GM23338 (cell line): ENCODE measurements around the gene PCSK1N. TPM values are rescaled to one million over a fixed set of nuclear protein-coding genes. Genes with fewer than 3 reads are reported as not detected.

Experiments used
- ATAC-seq: fragments of 200-7000 bp; cut with Tn5 transposase; 3 replicates; pipeline ENCODE4 v1.9.1; 2020
- DNase-seq: peaks from one replicate; pipeline ENCODE4 v3.0.0-alpha.2; 2015; ENCODE audit warnings: low spot score
- H2AFZ ChIP-seq: fragments of 200-600 bp; sonication (generic); 2 replicates; pipeline ENCODE4 v1.8.0; 2016; ENCODE audit warnings: antibody characterized with exemption, mild to moderate bottlenecking, moderate library complexity
- H3F3A ChIP-seq: fragments of 200-600 bp; sonication (generic); replicated peaks from 2 replicates; pipeline ENCODE4 v1.8.0; 2017; ENCODE audit warnings: antibody characterized with exemption, mixed run types, low read depth
- H3K27ac ChIP-seq: fragments of 200-600 bp; sonication (generic); 2 replicates; pipeline ENCODE4 v1.6.1; 2016; ENCODE audit warnings: low read depth
- H3K27me3 ChIP-seq: fragments of 200-600 bp; sonication (generic); 2 replicates; pipeline ENCODE4 v1.8.0; 2016; ENCODE audit warnings: mild to moderate bottlenecking, mixed run types, moderate library complexity; ENCODE audit not compliant: insufficient read depth
- H3K36me3 ChIP-seq: fragments of 200-600 bp; sonication (generic); 2 replicates; pipeline ENCODE4 v1.8.0; 2016; ENCODE audit warnings: mild to moderate bottlenecking; ENCODE audit not compliant: insufficient read depth
- H3K4me1 ChIP-seq: fragments of 200-600 bp; sonication (generic); 2 replicates; pipeline ENCODE4 v1.8.0; 2016; ENCODE audit warnings: mild to moderate bottlenecking, moderate library complexity; ENCODE audit not compliant: insufficient read depth
- H3K4me2 ChIP-seq: fragments of 200-600 bp; sonication (generic); 2 replicates; pipeline ENCODE4 v1.7.1; 2017; ENCODE audit warnings: mixed run types
- H3K4me3 ChIP-seq: fragments of 200-600 bp; sonication (generic); 2 replicates; pipeline ENCODE4 v1.6.1; 2016; ENCODE audit warnings: mixed run types
- H3K79me2 ChIP-seq: fragments of 200-600 bp; sonication (generic); replicated peaks from 2 replicates; pipeline ENCODE4 v1.8.0; 2017; ENCODE audit warnings: mild to moderate bottlenecking; ENCODE audit not compliant: insufficient read depth
- H3K9me2 ChIP-seq: fragments of 200-600 bp; sonication (generic); 2 replicates; pipeline ENCODE4 v1.8.0; 2017; ENCODE audit not compliant: insufficient read depth
- H4K20me1 ChIP-seq: fragments of 200-600 bp; sonication (generic); replicated peaks from 2 replicates; pipeline ENCODE4 v1.8.0; 2017; ENCODE audit warnings: mild to moderate bottlenecking; ENCODE audit not compliant: insufficient read depth
- H3K27ac Mint-ChIP-seq: 2 replicates; pipeline ENCODE4 v1.8.0; 2020; ENCODE audit warnings: inconsistent platforms, mild to moderate bottlenecking, moderate library complexity, mixed read lengths
- H3K27me3 Mint-ChIP-seq: 3 replicates; pipeline ENCODE4 v1.8.0; 2022; ENCODE audit warnings: low read depth, mild to moderate bottlenecking, moderate library complexity, mixed read lengths, inconsistent platforms; ENCODE audit not compliant: insufficient read depth, poor library complexity
- H3K36me3 Mint-ChIP-seq: 3 replicates; pipeline ENCODE4 v1.8.0; 2021; ENCODE audit warnings: low read depth, mild to moderate bottlenecking, inconsistent platforms, moderate library complexity, mixed read lengths
- H3K4me1 Mint-ChIP-seq: 3 replicates; pipeline ENCODE4 v1.8.0; 2020; ENCODE audit warnings: mild to moderate bottlenecking, inconsistent platforms, mixed read lengths
- H3K4me3 Mint-ChIP-seq: 3 replicates; pipeline ENCODE4 v1.8.0; 2021; ENCODE audit warnings: moderate library complexity, mild to moderate bottlenecking, inconsistent platforms, mixed read lengths
- H3K9me3 Mint-ChIP-seq: 3 replicates; pipeline ENCODE4 v1.8.0; 2020; ENCODE audit warnings: moderate library complexity, mild to moderate bottlenecking, inconsistent platforms, mixed read lengths
- CREB1 ChIP-seq: fragments of 250-450 bp; sonication (Bioruptor Pico); IDR thresholded peaks from 2 replicates; pipeline ENCODE4 v1.5.0; 2020; ENCODE audit warnings: low read depth, mild to moderate bottlenecking, moderate library complexity
- CTCF ChIP-seq, 2 experiments: fragments of 200-600 bp in 1 of 2; sonication (generic) in 1 of 2; conservative IDR thresholded peaks; 2 replicates each; pipeline versions ENCODE4 v1.5.1 to v1.6.1; 2016 to 2017; ENCODE audit warnings: antibody characterized with exemption in 2 of 2, low read depth in 2 of 2, mild to moderate bottlenecking in 2 of 2, moderate library complexity in 1 of 2
- ETS1 ChIP-seq: IDR thresholded peaks from 2 replicates; pipeline ENCODE4 v1.6.1; 2016; ENCODE audit warnings: antibody characterized with exemption
- EZH2 ChIP-seq: fragments of 200-600 bp; sonication (generic); IDR thresholded peaks from one replicate; pipeline ENCODE4 v1.8.0; 2017; ENCODE audit warnings: antibody characterized with exemption, mild to moderate bottlenecking, low read depth; ENCODE audit not compliant: unreplicated experiment
- JUNB ChIP-seq: IDR thresholded peaks from one replicate; pipeline ENCODE4 v1.6.1; 2016; ENCODE audit warnings: antibody characterized with exemption; ENCODE audit not compliant: unreplicated experiment
- NANOG ChIP-seq: IDR thresholded peaks from 2 replicates; pipeline ENCODE4 v1.6.1; 2016; ENCODE audit warnings: antibody characterized with exemption, borderline replicate concordance
- POLR2AphosphoS5 ChIP-seq: IDR thresholded peaks from 2 replicates; pipeline ENCODE4 v1.6.1; 2016; ENCODE audit warnings: antibody characterized with exemption, low read depth
- REST ChIP-seq: IDR thresholded peaks from one replicate; pipeline ENCODE4 v1.6.1; 2018; ENCODE audit warnings: antibody characterized with exemption; ENCODE audit not compliant: unreplicated experiment
- STAT1 ChIP-seq: IDR thresholded peaks from one replicate; pipeline ENCODE4 v1.6.1; 2016; ENCODE audit warnings: antibody characterized with exemption; ENCODE audit not compliant: unreplicated experiment
- ZNF114 ChIP-seq: fragments of 250-450 bp; sonication (Bioruptor Pico); IDR thresholded peaks from 2 replicates; pipeline ENCODE4 v1.5.0; 2020; ENCODE audit warnings: mild to moderate bottlenecking, moderate library complexity
- ZNF331 ChIP-seq: fragments of 250-450 bp; sonication (Bioruptor Pico); IDR thresholded peaks from 2 replicates; pipeline ENCODE4 v1.5.0; 2020; ENCODE audit warnings: low read depth, mild to moderate bottlenecking, moderate library complexity
- ZNF462 ChIP-seq: fragments of 250-450 bp; sonication (Bioruptor Pico); IDR thresholded peaks from 2 replicates; pipeline ENCODE4 v1.5.0; 2020; ENCODE audit warnings: mild to moderate bottlenecking, moderate library complexity
- polyA plus RNA-seq: library from polyadenylated mRNA; unstranded; fragments of >200 nt; fragmentation: Nextera tagmentation; extraction: Ambion mirVana; gene quantifications from 2 replicates; pipeline ENCODE4 v1.2.1, GENCODE V29; 2016
- total RNA-seq: library from RNA; depleted of rRNA; stranded (reverse); fragments of >200 nt; shearing (Covaris generic); gene quantifications from 2 replicates; pipeline ENCODE4 v1.2.3, GENCODE V29; 2014

Gene PCSK1N
- total and polyA plus RNA-seq, 2 experiments from 2014 or later, result 12.8 to 15.6 TPM

GRCh38 chrX:48815266-48815665, 20.1 kb downstream of the PCSK1N start:
- Histone ChIP-seq H2AFZ (no peak overlapping the region), H3K9me2 (no peaks in the 10 kb centered on the region), H4K20me1 (no peaks in the 10 kb centered on the region), H3K4me1 (no peaks in the 10 kb centered on the region), H3F3A (no peaks in the 10 kb centered on the region), H3K27ac (no peak overlapping the region), H3K36me3 (no peaks in the 10 kb centered on the region), H3K4me3 (no peak overlapping the region), H3K27me3 (no peaks in the 10 kb centered on the region), H3K79me2 (no peaks in the 10 kb centered on the region), H3K4me2 (no peak overlapping the region)
- Mint-ChIP-seq H3K9me3 (no peaks in the 10 kb centered on the region), H3K4me3 (no peak overlapping the region), H3K36me3 (peaks cover 7% of the 10 kb centered on the region; the same call in 2 of the 3 replicates), H3K27me3 (no peaks in the 10 kb centered on the region), H3K27ac (no peak overlapping the region), H3K4me1 (no peaks in the 10 kb centered on the region)
- TF ChIP-seq CTCF (conservative IDR thresholded peaks at IDR 0.05; ENCODE audit: low read depth in 2 of 2) (no peak), ZNF114 (CRISPR knock-in tag) (no peak), NANOG (no peak), EZH2 (no peak), ZNF331 (CRISPR knock-in tag) (no peak), JUNB (no peak), REST (no peak), ETS1 (no peak), ZNF462 (no peak), CREB1 (CRISPR knock-in tag) (no peak), STAT1 (no peak), POLR2AphosphoS5 (no peak)
- ATAC-seq (no peak), DNase-seq (no peak)
